Smooth muscle cell of the brain vasculature (primary cell): Measurements from ENCODE around the gene SLC36A2.
"Not testable (repeated sequence)": the region's sequence is repeated elsewhere in the genome, so short reads cannot be mapped to it uniquely, and the experiment has no call there.

ENCODE experiments used
- DNase-seq: peaks from one replicate; pipeline ENCODE4 v3.0.0-alpha.2; 2012; ENCODE audit warnings: low read depth, low spot score

The SLC36A2 gene

GRCh38 chr5:151326266-151326665 is 21.1 kb downstream of the SLC36A2 start:
- DNase-seq = no peak

- no peak for DNase-seq
These were observed 26.9 kb downstream of the SLC36A2 start for GRCh38 chr5:151320481-151320880.

GRCh38 chr5:151318850-151319732 is 28.3 kb downstream of the SLC36A2 start:
- DNase-seq = peak; percentile 3

GRCh38 chr5:151317871-151318270 is 29.5 kb downstream of the SLC36A2 start:
- DNase-seq = no peak

- DNase-seq = peak; percentile 31
These were observed 31.3 kb downstream of the SLC36A2 start for GRCh38 chr5:151315998-151316597.

GRCh38 chr5:151313357-151313756 is 34.0 kb downstream of the SLC36A2 start:
- no peak for DNase-seq

GRCh38 chr5:151312756-151313324 is 34.5 kb downstream of the SLC36A2 start:
- DNase-seq = no peak

GRCh38 chr5:151310932-151311331 is 36.4 kb downstream of the SLC36A2 start:
- DNase-seq = no peak

GRCh38 chr5:151309821-151310220 is 37.5 kb downstream of the SLC36A2 start:
- DNase-seq = not testable (repeated sequence)

GRCh38 chr5:151309266-151309665 is 38.1 kb downstream of the SLC36A2 start:
- DNase-seq = not testable (repeated sequence)

- DNase-seq = no peak
These were observed 43.7 kb downstream of the SLC36A2 start, which contains the start of gene SLC36A3 for GRCh38 chr5:151303666-151304065. Gene SLC36A3, minus strand, starts transcription at chr5:151303766. Its CDS starts 412 bp downstream, at chr5:151303354.

- DNase-seq = no peak
These were observed 49.1 kb downstream of the SLC36A2 start for GRCh38 chr5:151298063-151298855.

GRCh38 chr5:151296974-151297373 is 50.4 kb downstream of the SLC36A2 start:
- no peak for DNase-seq

GRCh38 chr5:151296478-151296830 is 50.9 kb downstream of the SLC36A2 start:
- no peak for DNase-seq

- no peak for DNase-seq
These were observed 51.4 kb downstream of the SLC36A2 start for GRCh38 chr5:151295791-151296477.

- no peak for DNase-seq
These were observed 52.2 kb downstream of the SLC36A2 start for GRCh38 chr5:151295138-151295537.

GRCh38 chr5:151293624-151294023 is 53.7 kb downstream of the SLC36A2 start:
- DNase-seq = no peak

- no peak for DNase-seq
These were observed 59.2 kb downstream of the SLC36A2 start for GRCh38 chr5:151288180-151288579.

- no peak for DNase-seq
These were observed 61.1 kb downstream of the SLC36A2 start for GRCh38 chr5:151286246-151286645.

GRCh38 chr5:151285683-151286082 is 61.7 kb downstream of the SLC36A2 start:
- no peak for DNase-seq

- DNase-seq = no peak
These were observed 62.9 kb downstream of the SLC36A2 start for GRCh38 chr5:151284392-151284967.
